GM21447 (cell line): Measurements from ENCODE around the gene EMC10.
"Not testable (repeated sequence)": the region's sequence is repeated elsewhere in the genome, so short reads cannot be mapped to it uniquely, and the experiment has no call there.

Source experiments
- ATAC-seq: cut with Tn5 transposase; IDR thresholded peaks from one replicate; pipeline ENCODE4 v1.9.1; 2021; ENCODE audit not compliant: unreplicated experiment

The EMC10 gene

DNA sequence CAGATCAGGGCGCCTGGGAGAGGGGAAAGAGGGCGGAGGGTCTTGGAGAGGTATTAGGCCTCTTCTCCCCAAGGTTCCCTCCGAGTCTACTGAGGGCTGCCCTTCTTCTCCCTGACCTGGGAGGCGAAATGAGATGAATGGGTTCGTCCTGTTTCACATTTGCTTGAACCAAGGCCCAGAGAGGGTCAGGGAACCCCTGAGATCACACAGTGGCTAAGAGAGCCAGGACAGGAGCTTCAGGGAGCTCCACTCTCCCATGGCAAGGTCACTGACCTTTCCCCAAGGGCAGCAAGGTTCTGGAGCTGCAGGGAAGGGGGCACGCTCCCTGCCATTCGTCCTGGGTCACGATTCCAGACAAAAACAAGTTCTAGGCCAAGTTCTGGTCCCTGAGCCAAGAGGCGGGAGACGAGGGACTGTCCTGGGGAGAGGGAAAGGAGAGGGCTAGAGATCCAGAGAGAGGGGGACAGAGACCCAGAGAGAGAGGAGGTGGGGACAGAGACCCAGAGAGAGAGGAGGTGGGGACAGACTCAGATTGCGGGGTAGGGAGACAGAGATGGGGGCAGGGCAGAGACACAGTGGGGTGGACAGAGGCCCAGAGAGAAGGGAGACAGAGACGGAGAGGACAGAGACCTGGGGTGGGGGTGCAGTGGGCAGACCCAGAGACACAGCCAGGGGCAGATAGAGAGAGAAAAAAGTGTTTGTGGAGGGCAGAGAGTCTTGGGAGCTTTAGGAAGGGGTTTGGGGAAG lies 36.9 kb downstream of the EMC10 start:
- no peak for ATAC-seq

- no peak for ATAC-seq
These were observed 37.5 kb downstream of the EMC10 start, which contains the start of gene ASPDH for GRCh38 chr19:50513746-50514345. TSS of gene ASPDH (minus strand) at chr19:50513913. CDS start at chr19:50513823, 90 bp downstream.

DNA sequence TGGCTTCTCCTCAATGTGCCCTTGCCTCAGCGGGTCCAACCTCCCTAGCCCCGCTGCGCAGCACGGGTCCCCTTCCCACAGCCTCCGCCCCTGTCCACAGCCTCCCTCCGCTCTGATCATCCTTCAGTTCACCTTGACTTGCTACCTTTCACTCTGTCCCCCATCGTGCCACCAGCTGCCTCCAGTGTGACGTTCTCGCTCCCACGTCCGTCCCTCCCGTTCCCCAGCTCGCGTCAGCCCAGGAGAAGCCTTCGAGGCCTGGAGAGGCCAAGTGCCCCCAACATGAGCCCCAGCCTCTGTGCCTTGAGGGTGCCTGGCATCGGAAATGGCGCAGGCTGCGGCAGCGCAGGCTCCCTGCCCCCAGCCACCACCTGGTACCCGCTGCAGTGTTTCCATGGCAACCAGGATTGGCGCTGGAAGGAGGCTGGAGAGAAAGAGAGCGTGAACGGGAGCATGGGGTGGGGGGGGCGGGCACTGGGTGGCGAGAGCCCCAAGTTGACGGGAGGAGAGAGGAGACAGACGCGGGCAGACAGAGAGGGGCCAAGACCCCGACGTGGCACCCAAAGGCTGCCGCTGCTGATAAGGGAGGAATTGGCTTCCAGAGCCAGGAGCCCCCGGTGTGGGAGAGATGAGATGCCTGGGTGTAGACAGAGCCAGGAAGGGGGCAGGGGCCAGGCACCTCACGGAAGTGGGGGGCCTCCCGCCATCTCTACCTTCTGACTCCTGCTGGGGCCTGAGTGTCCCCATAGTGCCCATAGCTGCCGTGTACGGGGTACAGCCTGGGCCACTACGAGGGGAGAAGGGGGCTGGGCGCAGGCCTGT lies 38.2 kb downstream of the EMC10 start:
- ATAC-seq, result no peak

GRCh38 chr19:50515168-50515561 lies 38.9 kb downstream of the EMC10 start:
- ATAC-seq, result no peak

DNA sequence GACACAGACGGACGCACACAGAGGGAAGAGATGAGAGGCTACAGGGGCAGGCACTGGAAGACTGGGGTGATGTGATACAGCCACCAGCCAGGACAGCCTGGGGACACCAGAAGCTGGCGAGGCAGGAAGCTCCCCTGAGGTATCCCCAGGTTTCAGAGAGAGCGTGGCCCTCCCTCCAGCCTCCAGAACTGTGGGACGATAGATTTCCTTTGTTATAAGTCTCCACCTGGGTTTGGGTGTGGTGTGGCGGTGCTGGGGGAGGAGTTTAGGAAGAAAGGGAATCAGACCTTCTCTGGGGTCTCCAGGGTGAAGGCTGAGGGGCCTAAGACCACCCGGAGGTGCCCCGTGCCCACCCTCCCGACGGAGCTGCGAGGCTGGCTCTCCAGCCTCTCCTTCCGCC lies 40.1 kb downstream of the EMC10 start:
- ATAC-seq, result no peak

DNA sequence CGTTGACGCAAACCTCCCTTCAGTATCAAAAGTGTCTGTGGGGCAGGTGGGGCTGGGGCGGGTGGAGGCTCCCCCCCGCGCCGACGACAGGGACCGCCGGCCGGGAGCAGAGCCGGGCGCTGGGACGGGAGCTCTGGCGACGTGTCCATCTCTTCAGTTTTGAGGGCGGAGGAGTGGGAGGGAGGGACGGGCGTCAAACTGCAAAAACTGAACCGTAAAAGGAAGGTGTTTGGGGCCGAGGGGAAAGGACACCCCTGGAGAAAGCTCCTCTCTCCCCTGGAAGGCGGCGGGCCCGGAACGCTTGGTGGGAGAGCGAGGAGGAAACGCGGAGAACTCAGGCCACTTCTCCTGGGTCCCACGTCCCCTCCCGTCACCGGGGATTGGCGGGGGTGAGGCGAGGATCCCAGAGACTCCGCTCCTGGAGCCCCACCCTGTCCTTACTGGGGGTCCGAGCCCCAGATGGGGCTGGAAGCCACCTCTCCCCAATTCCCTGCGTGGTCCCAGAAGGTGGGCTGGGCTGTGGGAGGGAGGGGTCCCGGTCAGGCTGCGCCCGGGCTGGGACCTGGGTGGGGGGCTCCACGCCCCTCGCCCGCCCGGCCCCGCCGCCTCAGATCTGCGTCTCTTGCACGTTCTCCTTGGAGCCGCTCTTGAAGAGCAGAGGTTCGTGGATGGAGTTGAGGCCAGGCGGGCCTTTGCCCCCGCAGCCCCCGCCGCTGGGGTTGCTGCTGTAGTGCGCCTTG lies 40.8 kb downstream of the EMC10 start:
- no peak for ATAC-seq

DNA sequence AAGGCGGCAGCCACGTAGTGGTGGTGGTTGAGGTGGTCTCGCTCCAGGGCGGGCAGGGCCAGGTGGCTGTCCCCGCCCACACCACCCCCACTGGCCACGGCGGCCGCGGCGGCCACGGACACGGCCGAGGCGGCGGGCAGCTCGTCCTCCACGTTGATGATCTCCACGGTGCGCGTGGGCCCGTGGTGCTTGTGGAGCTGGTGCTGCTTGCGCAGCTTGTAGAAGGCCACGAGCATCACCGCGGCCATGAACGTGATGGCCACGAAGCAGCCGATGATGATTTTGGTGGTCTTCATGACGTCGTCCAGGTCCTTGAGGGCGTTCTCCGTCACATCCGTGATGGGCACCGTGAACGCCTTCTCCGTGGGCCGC lies 41.4 kb downstream of the EMC10 start:
- no peak for ATAC-seq

DNA sequence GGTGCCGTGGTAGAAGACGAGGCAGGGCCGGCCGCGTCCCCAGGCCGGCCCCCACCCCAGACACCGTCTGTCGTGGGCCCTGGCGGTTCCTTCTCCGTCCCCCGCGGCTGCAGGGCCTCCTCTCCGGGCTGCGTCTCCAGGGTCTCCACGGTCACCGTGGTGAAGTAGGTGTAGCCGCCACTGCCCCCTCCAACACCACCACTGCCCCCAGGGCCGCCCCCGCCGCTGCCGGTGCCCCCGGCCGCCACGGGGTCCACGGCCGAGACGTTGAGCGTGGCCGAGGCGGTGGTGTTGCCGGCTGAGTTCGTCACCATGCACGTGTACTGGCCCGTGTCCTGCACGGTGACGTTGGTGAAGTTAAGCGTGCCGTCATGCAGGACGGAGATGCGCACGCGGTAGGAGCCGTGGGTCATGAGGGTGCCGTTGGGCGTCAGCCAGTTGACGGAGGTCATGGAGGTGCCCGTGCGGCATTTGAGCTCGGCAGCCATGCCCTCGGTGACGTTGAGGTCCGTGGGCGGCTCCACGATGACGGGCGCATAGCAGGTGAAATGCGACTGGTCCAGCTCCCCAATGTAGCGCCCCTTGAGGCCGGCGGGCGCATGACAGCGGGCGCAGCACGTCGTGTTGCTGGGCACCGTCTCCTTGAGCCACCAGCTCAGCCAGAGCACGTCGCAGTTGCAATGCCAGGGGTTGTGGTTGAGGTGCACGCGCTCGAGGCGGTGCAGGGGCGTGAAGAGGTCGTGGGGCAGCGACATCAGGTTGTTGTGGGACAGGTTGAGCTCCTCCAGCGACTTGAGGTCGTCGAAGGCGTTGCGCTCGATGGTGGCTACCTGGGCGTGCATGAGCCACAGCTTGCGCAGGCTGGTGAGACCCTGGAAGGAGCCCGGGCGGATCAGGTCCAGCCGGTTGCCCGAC lies 42.0 kb downstream of the EMC10 start:
- ATAC-seq, result no peak

GRCh38 chr19:50519006-50519575 lies 42.8 kb downstream of the EMC10 start:
- ATAC-seq, result no peak

DNA sequence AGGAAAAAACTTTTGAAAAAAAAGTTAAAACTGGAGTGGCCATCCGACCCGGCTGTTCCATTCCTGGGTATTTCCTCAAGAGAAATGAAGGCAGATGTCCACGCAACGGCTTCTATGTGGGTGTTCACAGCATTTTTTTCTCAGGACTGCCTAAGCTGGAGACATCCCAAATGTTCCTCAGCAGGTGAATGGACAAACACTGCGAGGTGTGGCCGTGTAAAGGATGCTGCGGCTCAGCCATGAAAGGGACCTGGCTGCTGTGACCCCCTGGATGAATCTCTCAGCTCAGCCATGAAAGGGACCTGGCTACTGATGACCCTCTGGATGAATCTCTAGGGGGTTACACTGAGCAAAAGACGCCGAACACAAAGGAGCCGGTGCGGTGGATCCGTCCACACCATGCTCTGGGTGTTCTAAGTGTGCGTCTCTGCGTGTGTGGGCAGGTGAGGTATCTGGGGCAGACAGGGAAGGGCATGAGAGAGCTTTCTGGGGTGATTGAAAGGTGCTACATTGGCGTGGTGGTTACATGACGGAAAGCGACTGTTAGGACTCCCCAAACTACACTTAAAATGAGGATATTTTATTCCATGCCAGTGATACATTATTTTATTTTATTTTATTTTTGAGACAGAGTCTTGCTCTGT lies 44.6 kb downstream of the EMC10 start:
- ATAC-seq, result no peak

- ATAC-seq, result no peak
These were observed 46.6 kb downstream of the EMC10 start for GRCh38 chr19:50522881-50523280.

- not testable (repeated sequence) for ATAC-seq
These were observed 51.7 kb downstream of the EMC10 start for GRCh38 chr19:50528052-50528451.

- ATAC-seq, result no peak
These were observed 54.9 kb downstream of the EMC10 start for GRCh38 chr19:50531171-50531612.

GRCh38 chr19:50532952-50533351 lies 56.6 kb downstream of the EMC10 start:
- ATAC-seq, result no peak

- ATAC-seq, result no peak
These were observed 58.2 kb downstream of the EMC10 start for GRCh38 chr19:50534478-50534877.

DNA sequence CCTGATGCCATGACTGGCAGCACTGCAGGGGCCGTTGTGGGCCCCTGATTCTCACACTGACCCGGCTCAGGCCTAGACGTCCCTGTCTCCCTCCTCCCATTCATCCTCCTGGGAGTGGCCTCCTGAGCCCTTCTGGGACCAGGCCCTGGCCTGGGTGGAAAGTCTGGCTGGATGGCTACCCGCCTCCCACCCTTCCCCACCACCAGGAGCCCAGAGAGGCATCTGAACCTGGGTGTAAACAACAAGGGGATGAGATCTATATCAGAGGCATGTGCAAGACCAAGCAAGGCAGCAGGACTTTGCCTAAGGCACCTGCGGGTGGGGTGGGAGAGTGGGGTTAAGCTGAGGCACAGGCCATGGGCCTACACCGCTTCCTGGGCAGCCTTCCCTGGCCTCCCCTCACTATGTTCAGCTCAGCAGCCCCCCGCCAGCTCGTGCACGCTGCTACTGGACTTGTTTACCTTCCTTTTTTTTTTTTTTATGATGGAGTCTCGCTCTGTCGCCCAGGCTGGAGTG lies 59.4 kb downstream of the EMC10 start:
- no peak for ATAC-seq

GRCh38 chr19:50536662-50537305 lies 60.5 kb downstream of the EMC10 start:
- no peak for ATAC-seq

GRCh38 chr19:50537306-50537685 lies 61.0 kb downstream of the EMC10 start:
- no peak for ATAC-seq
